ENCODE data around the gene KLHDC3. TPM values are rescaled to one million over a fixed set of nuclear protein-coding genes. Genes with fewer than 3 reads are reported as not detected.
A peak's percentile ranks its signal among the peaks of the same experiment; 100 is the strongest.

Gene KLHDC3
- total RNA-seq, 1 experiment from 2014 or later: 51.7 TPM

DNA sequence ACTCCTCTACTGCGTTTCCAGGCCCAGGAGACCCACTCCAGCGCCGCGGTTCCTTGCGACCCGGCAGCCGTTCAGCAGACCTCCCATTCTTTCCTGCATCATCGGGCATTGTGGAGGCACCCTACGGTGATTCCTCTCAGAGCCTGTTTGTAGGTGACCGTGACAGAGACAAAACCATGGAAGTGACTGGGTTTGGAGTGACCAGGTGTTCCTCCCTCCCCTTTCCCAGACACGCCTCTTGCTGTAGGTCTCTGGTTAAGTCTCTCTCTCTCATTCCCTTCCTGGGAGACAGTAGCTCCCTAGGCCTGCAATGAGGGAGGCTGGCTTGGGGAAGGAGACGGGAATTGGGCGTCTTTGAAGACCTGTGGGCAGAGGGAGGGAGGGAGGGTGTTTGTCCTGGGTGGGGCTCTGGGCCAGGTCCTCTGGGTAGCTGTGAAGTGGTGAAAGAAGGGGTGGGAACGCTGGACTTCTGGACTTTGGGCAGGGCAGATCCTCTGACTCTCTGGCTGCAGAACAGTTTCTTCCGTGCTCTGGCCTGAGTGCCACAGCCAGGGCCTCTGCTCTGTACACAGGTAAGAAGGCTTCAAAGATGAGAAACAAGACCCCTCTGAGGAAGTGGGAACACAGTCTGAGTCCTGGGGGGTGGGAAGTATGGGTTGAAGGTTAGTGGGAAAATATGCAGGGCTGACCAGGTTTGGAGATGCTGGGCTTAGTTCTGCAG, 46.1 kb downstream of the KLHDC3 start:
- peak overlapping the region; percentile 96 for H3K4me3 ChIP-seq
- no peaks in the 10 kb centered on the region for H3K9me3 ChIP-seq
- peaks cover 2% of the 10 kb centered on the region; the same call in 1 of the 2 replicates for H3K36me3 ChIP-seq
- no peaks in the 10 kb centered on the region for H3K27me3 ChIP-seq
- DNase-seq: no peak

DNA sequence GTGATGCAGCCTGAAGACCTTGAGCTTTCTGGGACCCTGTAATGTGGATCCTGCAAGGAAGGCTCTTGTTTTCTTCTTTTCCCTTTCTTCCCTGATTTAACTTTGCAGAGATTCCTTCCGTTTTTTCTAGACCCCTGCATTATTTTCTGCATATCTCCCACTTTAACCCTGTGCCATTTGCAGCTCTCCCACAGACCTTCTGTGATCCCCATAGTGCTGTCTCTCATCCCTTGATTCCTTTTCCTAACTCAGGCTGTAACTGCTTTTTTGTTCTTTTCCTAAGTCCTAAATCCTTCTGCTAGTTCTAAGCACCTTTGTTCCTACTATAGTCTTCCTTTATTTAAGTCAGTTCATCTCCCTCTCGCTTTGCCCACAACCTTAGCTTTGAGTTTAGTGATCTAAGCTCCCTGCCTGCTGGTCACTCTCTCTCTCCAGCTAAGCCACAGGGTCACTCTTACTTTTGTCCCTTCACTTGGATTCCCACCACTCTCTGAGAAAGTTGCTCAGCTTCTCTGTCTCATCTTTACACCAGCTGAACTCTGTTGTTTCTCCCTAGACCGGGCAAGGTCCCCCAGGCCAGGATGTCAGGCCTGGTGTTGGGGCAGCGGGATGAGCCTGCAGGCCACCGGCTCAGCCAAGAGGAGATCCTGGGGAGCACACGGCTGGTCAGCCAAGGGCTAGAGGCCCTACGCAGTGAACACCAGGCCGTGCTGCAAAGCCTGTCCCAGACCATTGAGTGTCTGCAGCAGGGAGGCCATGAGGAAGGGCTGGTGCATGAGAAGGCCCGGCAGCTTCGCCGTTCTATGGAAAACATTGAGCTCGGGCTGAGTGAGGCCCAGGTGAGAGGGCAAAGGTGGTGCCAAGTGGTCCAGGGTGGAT, 46.9 kb downstream of the KLHDC3 start:
- Histone ChIP-seq H3K4me3 (no peak overlapping the region), H3K9me3 (no peaks in the 10 kb centered on the region), H3K36me3 (peaks cover 2% of the 10 kb centered on the region; the same call in 1 of the 2 replicates), H3K27me3 (no peaks in the 10 kb centered on the region)
- no peak for DNase-seq

DNA sequence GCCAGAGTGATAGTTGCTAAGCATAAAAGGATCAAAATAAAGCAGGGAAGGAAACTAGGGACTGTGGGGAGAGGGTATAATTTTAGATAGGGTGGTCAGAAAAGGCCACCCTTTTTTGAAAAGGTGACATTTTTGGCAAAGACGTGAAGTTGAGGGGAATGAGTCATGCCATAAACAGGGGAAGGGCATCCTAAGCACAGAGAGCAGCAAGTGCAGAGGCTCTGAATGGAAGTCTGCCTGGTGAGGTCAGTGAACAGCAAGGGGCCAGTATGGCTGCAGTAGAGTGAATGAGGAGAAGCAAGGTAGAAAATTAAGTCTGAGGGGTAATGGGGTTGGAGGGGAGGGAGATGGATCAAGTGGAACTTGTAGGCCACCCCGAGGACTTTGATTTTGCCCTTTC, 47.8 kb downstream of the KLHDC3 start:
- Histone ChIP-seq H3K9me3 (no peaks in the 10 kb centered on the region), H3K4me3 (no peak overlapping the region), H3K27me3 (no peaks in the 10 kb centered on the region), H3K36me3 (peaks cover 2% of the 10 kb centered on the region; the same call in 1 of the 2 replicates)
- DNase-seq: no peak

DNA sequence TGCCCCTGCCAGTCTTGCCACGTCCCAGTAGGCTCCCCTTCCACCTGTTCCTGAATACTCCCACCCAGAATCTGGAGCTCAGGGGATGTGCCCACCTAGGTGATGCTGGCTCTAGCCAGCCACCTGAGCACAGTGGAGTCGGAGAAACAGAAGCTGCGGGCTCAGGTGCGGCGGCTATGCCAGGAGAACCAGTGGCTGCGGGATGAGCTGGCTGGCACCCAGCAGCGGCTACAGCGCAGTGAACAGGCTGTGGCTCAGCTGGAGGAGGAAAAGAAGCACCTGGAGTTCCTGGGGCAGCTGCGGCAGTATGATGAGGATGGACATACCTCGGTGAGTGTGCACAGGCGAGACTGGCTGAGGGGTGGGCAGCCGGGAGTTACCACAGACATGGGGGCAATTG, 48.8 kb downstream of the KLHDC3 start:
- H3K9me3 ChIP-seq: no peaks in the 10 kb centered on the region
- H3K27me3 ChIP-seq: no peaks in the 10 kb centered on the region
- no peaks in the 10 kb centered on the region; the same call in 1 of the 2 replicates for H3K36me3 ChIP-seq
- no peak overlapping the region for H3K4me3 ChIP-seq
- no peak for DNase-seq

DNA sequence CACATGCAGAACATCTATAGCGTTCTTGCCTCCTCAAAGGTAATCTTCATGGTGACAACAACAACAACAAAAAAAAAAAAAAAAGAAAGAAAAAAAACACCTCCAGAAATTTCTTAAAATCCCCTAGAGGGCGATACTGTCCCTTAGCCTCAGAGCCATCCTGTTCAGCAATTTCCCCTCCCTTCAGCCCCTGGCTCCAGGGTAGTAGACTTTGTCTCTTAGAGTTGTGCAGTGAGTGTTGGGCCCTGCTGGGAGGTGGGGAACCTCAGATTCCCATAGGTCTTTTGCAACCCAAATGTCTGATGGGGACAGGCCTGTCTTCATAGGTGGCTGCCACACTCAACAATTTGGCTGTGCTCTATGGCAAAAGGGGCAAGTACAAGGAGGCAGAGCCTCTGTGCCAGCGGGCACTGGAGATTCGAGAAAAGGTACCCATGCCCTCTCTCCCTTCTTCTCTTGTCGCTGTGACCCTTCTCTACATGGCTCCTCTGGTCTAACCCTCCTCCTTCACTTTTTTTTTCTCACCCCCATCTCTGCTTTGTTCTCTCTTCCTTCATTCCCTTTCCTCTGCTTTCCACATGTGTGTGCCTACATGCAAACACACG, 56.1 kb downstream of the KLHDC3 start:
- no peaks in the 10 kb centered on the region for H3K27me3 ChIP-seq
- H3K4me3 ChIP-seq: no peak overlapping the region
- no peaks in the 10 kb centered on the region for H3K36me3 ChIP-seq
- H3K9me3 ChIP-seq: no peaks in the 10 kb centered on the region
- no peak for DNase-seq

Other genes with a start within 250 kb of the KLHDC3 start
- gene BICRAL, start 232.2 kb upstream of the KLHDC3 start, total RNA-seq (2014; rRNA removed; shearing (Covaris generic); ENCODE audit: low replicate concordance): 0.40 and 2.3 TPM in 2 replicates
- gene RPL7L1, start 134.6 kb upstream of the KLHDC3 start, total RNA-seq (2014; rRNA removed; shearing (Covaris generic); ENCODE audit: low replicate concordance): 73.0 and 90.1 TPM in 2 replicates
- gene PTCRA, start 98.2 kb upstream of the KLHDC3 start, total RNA-seq (2014; rRNA removed; shearing (Covaris generic); ENCODE audit: low replicate concordance): not detected in 2 replicates
- gene CNPY3, start 84.8 kb upstream of the KLHDC3 start, total RNA-seq (2014; rRNA removed; shearing (Covaris generic); ENCODE audit: low replicate concordance): 25.2 and 27.2 TPM in 2 replicates
- not detected in 2 replicates for gene GNMT, start 53.5 kb upstream of the KLHDC3 start, total RNA-seq (2014; rRNA removed; shearing (Covaris generic); ENCODE audit: low replicate concordance)
- gene PEX6, start 35.1 kb upstream of the KLHDC3 start, total RNA-seq (2014; rRNA removed; shearing (Covaris generic); ENCODE audit: low replicate concordance): 17.7 and 33.5 TPM in 2 replicates
- gene PPP2R5D, start 29.7 kb upstream of the KLHDC3 start, total RNA-seq (2014; rRNA removed; shearing (Covaris generic); ENCODE audit: low replicate concordance): 27.4 and 37.3 TPM in 2 replicates
- 62.9 and 75.6 TPM in 2 replicates for gene MEA1, start 303 bp upstream of the KLHDC3 start, total RNA-seq (2014; rRNA removed; shearing (Covaris generic); ENCODE audit: low replicate concordance)
- 45.4 and 73.7 TPM in 2 replicates for gene RRP36, start 7.4 kb downstream of the KLHDC3 start, total RNA-seq (2014; rRNA removed; shearing (Covaris generic); ENCODE audit: low replicate concordance)
- 7.6 and 10.8 TPM in 2 replicates for gene CUL7, start 39.6 kb downstream of the KLHDC3 start, total RNA-seq (2014; rRNA removed; shearing (Covaris generic); ENCODE audit: low replicate concordance)
- gene MRPL2, start 45.2 kb downstream of the KLHDC3 start, total RNA-seq (2014; rRNA removed; shearing (Covaris generic); ENCODE audit: low replicate concordance): 31.0 and 54.7 TPM in 2 replicates
- gene KLC4, start 45.4 kb downstream of the KLHDC3 start, total RNA-seq (2014; rRNA removed; shearing (Covaris generic); ENCODE audit: low replicate concordance): 16.6 and 44.3 TPM in 2 replicates
- gene PTK7, start 62.1 kb downstream of the KLHDC3 start, total RNA-seq (2014; rRNA removed; shearing (Covaris generic); ENCODE audit: low replicate concordance): 45.0 and 57.3 TPM in 2 replicates
- 20.9 and 22.8 TPM in 2 replicates for gene SRF, start 157.0 kb downstream of the KLHDC3 start, total RNA-seq (2014; rRNA removed; shearing (Covaris generic); ENCODE audit: low replicate concordance)
- gene CUL9, start 167.9 kb downstream of the KLHDC3 start, total RNA-seq (2014; rRNA removed; shearing (Covaris generic); ENCODE audit: low replicate concordance): 6.2 and 47.2 TPM in 2 replicates
- gene DNPH1, start 215.2 kb downstream of the KLHDC3 start, total RNA-seq (2014; rRNA removed; shearing (Covaris generic); ENCODE audit: low replicate concordance): 30.8 and 43.0 TPM in 2 replicates
- gene TTBK1, start 229.2 kb downstream of the KLHDC3 start, total RNA-seq (2014; rRNA removed; shearing (Covaris generic); ENCODE audit: low replicate concordance): not detected in 2 replicates